ENCODE results near the gene MAMDC4.
"Not testable (repeated sequence)": the region's sequence is repeated elsewhere in the genome, so short reads cannot be mapped to it uniquely, and the experiment has no call there.

MAMDC4 gene

GRCh38 chr9:136838314-136839228 lies 13.6 kb upstream of the MAMDC4 start:
- no peak for DNase-seq

GRCh38 chr9:136839229-136840139 lies 12.7 kb upstream of the MAMDC4 start:
- no peak for DNase-seq

- DNase-seq, result peak; percentile 57
Observed at GRCh38 chr9:136840140-136840876, 11.8 kb upstream of the MAMDC4 start.

GRCh38 chr9:136840877-136841645 lies 11.1 kb upstream of the MAMDC4 start:
- DNase-seq, result peak; percentile 72

- DNase-seq, result peak; percentile 42
Observed at GRCh38 chr9:136841646-136842379, 10.3 kb upstream of the MAMDC4 start.

- peak; percentile 84 for DNase-seq
Observed at GRCh38 chr9:136842380-136842948, 9.7 kb upstream of the MAMDC4 start, which contains the start of gene AJM1. Gene AJM1, plus strand, starts transcription at chr9:136842478. Its CDS starts 1,937 bp downstream, at chr9:136844415.

DNA sequence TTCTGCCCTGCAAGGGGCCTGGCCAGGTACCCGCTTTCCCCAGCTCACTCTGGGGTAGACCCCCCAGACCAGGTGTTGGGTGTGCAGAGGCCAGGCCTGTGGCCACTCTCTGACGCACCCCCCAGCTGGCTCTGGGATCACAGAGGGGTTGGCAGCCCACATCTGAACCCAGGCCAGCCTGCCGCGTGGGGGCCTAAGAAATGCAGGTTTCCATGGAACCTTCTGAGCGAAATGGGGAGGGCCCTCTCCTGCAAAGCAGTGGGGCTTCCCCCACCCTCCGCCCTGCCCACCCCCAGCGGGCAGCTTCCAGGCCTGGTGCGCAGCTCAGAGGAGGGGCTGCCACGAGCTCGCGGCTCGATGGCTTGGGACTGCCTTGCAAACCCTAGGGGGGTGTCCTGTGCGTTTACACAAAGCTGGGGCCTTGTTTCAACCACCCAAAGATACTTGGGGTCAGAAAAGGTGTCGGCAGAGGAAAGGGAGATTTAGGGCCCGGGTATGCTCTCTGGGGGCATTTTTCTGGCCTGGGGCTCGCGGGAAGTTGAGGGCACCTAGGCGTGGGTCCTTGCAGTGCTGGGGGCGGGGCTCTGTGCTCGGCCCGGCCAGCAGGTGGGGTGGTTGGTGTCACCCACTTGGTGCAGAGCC lies 8.9 kb upstream of the MAMDC4 start:
- DNase-seq, result not testable (repeated sequence)

DNA sequence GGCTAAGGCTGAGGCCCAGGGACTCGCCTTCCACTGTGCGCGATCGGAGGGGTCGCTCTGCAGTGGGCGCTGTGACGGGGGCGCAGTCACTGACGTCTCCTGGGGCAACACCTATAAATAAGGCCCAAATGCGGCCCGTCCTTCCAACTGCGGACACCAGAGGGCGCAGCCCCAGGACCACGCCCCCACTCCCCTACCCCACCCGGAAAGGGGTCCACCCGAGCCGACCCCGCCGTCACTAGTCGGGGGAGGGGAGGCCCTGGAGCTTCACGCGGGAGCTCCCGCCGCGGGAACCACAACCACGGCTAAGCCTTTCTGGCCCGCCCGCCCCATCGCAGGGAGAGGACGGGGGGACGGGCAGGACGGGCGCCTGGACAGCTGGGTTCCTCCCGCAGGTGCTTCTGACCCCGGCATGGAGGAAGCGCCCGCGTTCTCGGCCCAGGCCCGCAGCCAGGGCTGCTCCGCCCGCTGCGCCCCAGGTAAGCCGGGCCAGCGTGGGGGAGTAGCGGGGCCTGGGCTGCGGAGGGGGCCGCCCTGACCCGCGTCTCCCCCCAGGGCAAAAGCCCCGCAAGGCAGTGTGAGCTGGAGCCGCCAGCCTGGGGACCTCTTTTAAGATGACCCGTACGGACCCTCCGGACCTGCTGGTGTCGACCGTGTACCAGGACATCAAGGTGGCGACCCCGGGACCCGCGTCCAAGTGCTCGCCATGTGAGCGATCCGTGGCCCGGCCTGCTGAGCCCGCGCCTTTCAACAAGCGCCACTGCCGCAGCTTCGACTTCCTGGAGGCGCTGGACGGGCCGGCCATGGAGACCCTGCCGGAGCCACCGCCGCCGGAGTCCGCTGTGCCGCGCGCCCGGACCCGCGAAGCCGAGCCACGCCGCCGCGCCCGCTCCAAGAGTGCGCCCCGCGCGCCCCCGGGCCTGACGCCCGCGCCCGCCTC lies 8.1 kb upstream of the MAMDC4 start:
- DNase-seq, result peak; percentile 49

GRCh38 chr9:136844761-136845464 lies 7.2 kb upstream of the MAMDC4 start:
- no peak for DNase-seq

DNA sequence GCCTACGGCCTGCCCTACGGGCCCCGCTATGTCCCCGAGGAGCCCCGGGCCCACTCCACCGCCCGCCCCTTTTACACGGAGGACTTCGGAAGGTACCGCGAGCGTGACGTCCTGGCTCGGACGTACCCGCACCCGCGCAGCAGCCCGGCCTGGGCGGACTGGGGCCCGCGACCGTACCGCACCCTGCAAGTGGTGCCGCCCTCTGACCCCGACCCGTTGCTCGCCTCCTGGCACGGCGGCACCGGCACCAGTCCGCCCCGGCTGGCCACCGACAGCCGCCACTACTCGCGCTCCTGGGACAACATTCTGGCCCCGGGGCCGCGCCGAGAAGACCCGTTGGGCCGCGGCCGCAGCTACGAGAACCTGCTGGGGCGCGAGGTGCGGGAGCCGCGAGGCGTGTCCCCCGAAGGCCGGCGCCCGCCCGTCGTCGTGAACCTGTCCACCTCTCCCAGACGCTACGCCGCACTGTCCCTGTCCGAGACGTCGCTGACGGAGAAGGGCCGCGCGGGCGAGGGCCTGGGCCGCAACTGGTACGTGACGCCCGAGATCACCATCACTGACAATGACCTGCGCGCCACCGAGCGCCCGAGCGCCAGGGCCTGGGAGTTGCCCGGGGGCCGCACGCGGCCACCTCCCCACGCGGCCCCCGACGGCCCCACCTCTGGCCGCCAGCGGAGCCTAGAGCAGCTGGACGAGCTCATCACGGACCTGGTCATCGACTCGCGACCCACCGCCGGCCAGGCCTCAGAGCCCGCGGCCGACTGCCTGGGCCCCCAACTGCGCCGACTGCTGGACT lies 6.5 kb upstream of the MAMDC4 start:
- peak; percentile 57 for DNase-seq

DNA sequence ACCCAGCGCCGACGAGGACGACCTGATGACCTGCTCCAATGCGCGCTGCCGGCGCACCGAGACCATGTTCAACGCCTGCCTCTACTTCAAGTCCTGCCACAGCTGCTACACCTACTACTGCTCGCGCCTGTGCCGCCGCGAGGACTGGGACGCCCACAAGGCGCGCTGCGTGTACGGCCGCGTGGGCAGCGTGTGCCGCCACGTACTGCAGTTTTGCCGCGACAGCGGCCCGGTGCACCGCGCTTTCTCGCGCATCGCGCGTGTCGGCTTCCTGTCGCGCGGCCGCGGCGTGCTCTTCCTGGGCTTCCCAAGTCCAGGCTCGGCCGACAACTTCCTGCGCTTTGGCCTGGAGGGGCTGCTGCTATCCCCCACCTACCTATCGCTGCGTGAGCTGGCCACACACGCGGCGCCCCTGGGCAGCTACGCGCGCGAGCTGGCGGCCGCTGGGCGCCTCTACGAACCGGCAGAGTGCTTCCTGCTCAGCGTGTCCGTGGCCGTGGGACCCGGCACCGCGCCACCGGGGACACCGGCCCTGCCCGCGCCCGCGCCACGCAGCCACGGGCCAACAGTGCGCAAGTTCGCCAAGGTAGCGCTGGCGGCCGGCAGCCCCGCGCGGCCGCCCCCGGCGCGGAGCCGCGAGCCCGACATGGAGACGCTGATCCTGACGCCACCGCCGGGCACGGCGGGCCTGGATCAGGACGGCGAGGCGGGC lies 5.6 kb upstream of the MAMDC4 start:
- peak; percentile 59 for DNase-seq

DNA sequence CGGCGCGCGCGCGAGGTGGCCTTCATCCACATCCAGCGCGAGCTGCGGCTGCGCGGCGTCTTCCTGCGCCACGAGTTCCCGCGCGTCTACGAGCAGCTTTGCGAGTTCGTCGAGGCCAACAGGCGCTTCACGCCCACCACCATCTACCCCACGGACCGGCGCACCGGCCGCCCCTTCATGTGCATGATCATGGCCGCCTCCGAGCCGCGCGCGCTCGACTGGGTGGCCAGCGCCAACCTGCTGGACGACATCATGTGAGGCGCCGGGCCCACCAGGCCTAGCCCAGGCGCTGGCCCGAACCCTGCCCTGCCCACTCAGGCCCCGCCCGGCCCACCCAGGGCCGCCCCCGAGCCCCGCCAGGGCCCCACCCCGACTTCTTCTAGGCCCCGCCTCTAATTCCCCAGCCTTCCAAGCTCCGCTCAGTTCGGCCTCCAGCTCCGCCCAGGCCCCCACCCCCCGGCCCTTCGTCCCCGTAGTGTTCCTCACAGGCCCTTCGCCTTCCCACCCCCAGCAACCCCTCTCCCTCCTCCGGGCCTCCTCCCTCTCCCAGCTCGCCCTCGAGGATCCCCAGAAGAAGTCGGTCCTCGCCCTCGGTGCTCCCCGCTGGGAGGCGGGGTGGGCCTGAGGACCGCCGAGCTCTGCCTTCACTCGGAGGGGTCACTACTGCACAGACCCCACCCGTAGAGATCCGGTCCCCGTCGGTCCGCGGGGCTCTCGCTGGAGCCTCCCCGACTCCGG lies 4.9 kb upstream of the MAMDC4 start:
- peak; percentile 62 for DNase-seq

GRCh38 chr9:136847826-136848392 lies 4.2 kb upstream of the MAMDC4 start:
- DNase-seq, result peak; percentile 77

GRCh38 chr9:136848393-136849037 lies 3.6 kb upstream of the MAMDC4 start:
- peak; percentile 55 for DNase-seq

All from right kidney (tissue), 1 donor.